ENCODE results near the gene PLSCR3. TPM values are rescaled to one million over a fixed set of nuclear protein-coding genes. Genes with fewer than 3 reads are reported as not detected.

Gene PLSCR3
- total RNA-seq, 1 experiment from 2014 or later, result 14.2 TPM

- Histone ChIP-seq H3K36me3 (no peaks in the 10 kb centered on the region), H3K27me3 (replicated peaks) (peaks cover 46% of the 10 kb centered on the region), H3K9me3 (replicated peaks) (no peaks in the 10 kb centered on the region), H3K27ac (no peak overlapping the region), H3K4me3 (no peak overlapping the region), H3K4me1 (replicated peaks) (peaks cover 34% of the 10 kb centered on the region)
- no peak for DNase-seq (ENCODE audit: low read depth in 1 of 2, low spot score in 2 of 2)
Measured at GRCh38 chr17:7435676-7436555, 41.6 kb upstream of the PLSCR3 start.

GRCh38 chr17:7432296-7432695, 38.0 kb upstream of the PLSCR3 start:
- no peak for DNase-seq (ENCODE audit: low read depth in 1 of 2, low spot score in 2 of 2)
- H3K4me1 ChIP-seq (replicated peaks), result peaks cover 21% of the 10 kb centered on the region
- no peak overlapping the region for H3K27ac ChIP-seq
- no peaks in the 10 kb centered on the region for H3K9me3 ChIP-seq (replicated peaks)
- no peak overlapping the region for H3K4me3 ChIP-seq
- H3K27me3 ChIP-seq (replicated peaks), result 0 out of 2 replicates have a peak, but pooled peaks cover 13% of the 10 kb centered on the region
- H3K36me3 ChIP-seq, result no peaks in the 10 kb centered on the region

GRCh38 chr17:7431231-7431630, 36.9 kb upstream of the PLSCR3 start:
- H3K4me1 ChIP-seq (replicated peaks), result peaks cover 10% of the 10 kb centered on the region

GRCh38 chr17:7429722-7430121, 35.4 kb upstream of the PLSCR3 start:
- no peak for DNase-seq (ENCODE audit: low read depth in 1 of 2, low spot score in 2 of 2)
- Histone ChIP-seq H3K36me3 (no peaks in the 10 kb centered on the region), H3K27me3 (replicated peaks) (no peaks in the 10 kb centered on the region), H3K4me3 (no peak overlapping the region), H3K9me3 (replicated peaks) (no peaks in the 10 kb centered on the region), H3K27ac (no peak overlapping the region), H3K4me1 (replicated peaks) (no peaks in the 10 kb centered on the region)

More at GRCh38 chr17:7431231-7431630, 36.9 kb upstream of the PLSCR3 start:
- no peaks in the 10 kb centered on the region for H3K9me3 ChIP-seq (replicated peaks)
- DNase-seq (ENCODE audit: low read depth in 1 of 2, low spot score in 2 of 2), result no peak
- 0 out of 2 replicates have a peak, but pooled peaks cover 4% of the 10 kb centered on the region for H3K27me3 ChIP-seq (replicated peaks)
- H3K27ac ChIP-seq, result no peak overlapping the region
- H3K36me3 ChIP-seq, result no peaks in the 10 kb centered on the region
- H3K4me3 ChIP-seq, result no peak overlapping the region

- DNase-seq (ENCODE audit: low read depth in 1 of 2, low spot score in 2 of 2), result no peak
- H3K4me1 ChIP-seq (replicated peaks), result no peaks in the 10 kb centered on the region
- H3K4me3 ChIP-seq, result no peak within 1 kb of the TSS
- no peaks in the 10 kb centered on the region for H3K9me3 ChIP-seq (replicated peaks)
- no peaks in the 10 kb centered on the region for H3K36me3 ChIP-seq
- H3K27me3 ChIP-seq (replicated peaks), result no peaks in the 10 kb centered on the region
- no peak within 1 kb of the TSS for H3K27ac ChIP-seq
Measured at GRCh38 chr17:7428557-7428956, 34.2 kb upstream of the PLSCR3 start, which contains the start of gene SPEM3. TSS of gene SPEM3 (plus strand) at chr17:7428857. CDS start at chr17:7428903, 46 bp downstream.

- DNase-seq (ENCODE audit: low read depth in 1 of 2, low spot score in 2 of 2), result no peak
- Histone ChIP-seq H3K9me3 (replicated peaks) (no peaks in the 10 kb centered on the region), H3K4me1 (replicated peaks) (no peaks in the 10 kb centered on the region), H3K27ac (no peak overlapping the region), H3K36me3 (no peaks in the 10 kb centered on the region), H3K4me3 (no peak overlapping the region), H3K27me3 (replicated peaks) (no peaks in the 10 kb centered on the region)
Measured at GRCh38 chr17:7427549-7427948, 33.2 kb upstream of the PLSCR3 start.

GRCh38 chr17:7426896-7427489, 32.7 kb upstream of the PLSCR3 start:
- H3K4me1 ChIP-seq (replicated peaks), result no peaks in the 10 kb centered on the region
- H3K27me3 ChIP-seq (replicated peaks), result no peaks in the 10 kb centered on the region
- DNase-seq (ENCODE audit: low read depth in 1 of 2, low spot score in 2 of 2), result no peak
- H3K9me3 ChIP-seq (replicated peaks), result no peaks in the 10 kb centered on the region
- no peak overlapping the region for H3K27ac ChIP-seq
- H3K4me3 ChIP-seq, result no peak overlapping the region
- no peaks in the 10 kb centered on the region for H3K36me3 ChIP-seq

GRCh38 chr17:7426203-7426863, 32.0 kb upstream of the PLSCR3 start:
- no peaks in the 10 kb centered on the region for H3K9me3 ChIP-seq (replicated peaks)
- no peaks in the 10 kb centered on the region for H3K36me3 ChIP-seq
- H3K4me3 ChIP-seq, result no peak overlapping the region
- no peak for DNase-seq (ENCODE audit: low read depth in 1 of 2, low spot score in 2 of 2)
- H3K4me1 ChIP-seq (replicated peaks), result no peaks in the 10 kb centered on the region
- H3K27ac ChIP-seq, result no peak overlapping the region
- H3K27me3 ChIP-seq (replicated peaks), result no peaks in the 10 kb centered on the region

GRCh38 chr17:7425756-7426155, 31.4 kb upstream of the PLSCR3 start:
- no peaks in the 10 kb centered on the region for H3K27me3 ChIP-seq (replicated peaks)
- no peaks in the 10 kb centered on the region for H3K4me1 ChIP-seq (replicated peaks)
- no peaks in the 10 kb centered on the region for H3K36me3 ChIP-seq
- no peak overlapping the region for H3K4me3 ChIP-seq
- H3K27ac ChIP-seq, result no peak overlapping the region
- no peaks in the 10 kb centered on the region for H3K9me3 ChIP-seq (replicated peaks)
- DNase-seq (ENCODE audit: low read depth in 1 of 2, low spot score in 2 of 2), result no peak

GRCh38 chr17:7425316-7425715, 31.0 kb upstream of the PLSCR3 start, which contains the start of gene SPEM2:
TSS of gene SPEM2 (plus strand) at chr17:7425616. CDS start at chr17:7425689, 73 bp downstream.
- Histone ChIP-seq H3K27me3 (replicated peaks) (no peaks in the 10 kb centered on the region), H3K4me1 (replicated peaks) (no peaks in the 10 kb centered on the region), H3K4me3 (no peak within 1 kb of the TSS), H3K27ac (no peak within 1 kb of the TSS), H3K9me3 (replicated peaks) (no peaks in the 10 kb centered on the region), H3K36me3 (no peaks in the 10 kb centered on the region)
- DNase-seq (ENCODE audit: low read depth in 1 of 2, low spot score in 2 of 2), result no peak

GRCh38 chr17:7423679-7424078, 29.4 kb upstream of the PLSCR3 start:
- no peaks in the 10 kb centered on the region for H3K4me1 ChIP-seq (replicated peaks)
- no peaks in the 10 kb centered on the region for H3K9me3 ChIP-seq (replicated peaks)
- DNase-seq (ENCODE audit: low read depth in 1 of 2, low spot score in 2 of 2), result no peak

GRCh38 chr17:7421186-7421585, 26.9 kb upstream of the PLSCR3 start:
- no peaks in the 10 kb centered on the region for H3K9me3 ChIP-seq (replicated peaks)
- H3K36me3 ChIP-seq, result no peaks in the 10 kb centered on the region
- H3K4me1 ChIP-seq (replicated peaks), result no peaks in the 10 kb centered on the region
- no peak overlapping the region for H3K27ac ChIP-seq
- H3K4me3 ChIP-seq, result no peak overlapping the region
- no peak for DNase-seq (ENCODE audit: low read depth in 1 of 2, low spot score in 2 of 2)
- H3K27me3 ChIP-seq (replicated peaks), result no peaks in the 10 kb centered on the region

More at GRCh38 chr17:7423679-7424078, 29.4 kb upstream of the PLSCR3 start:
- no peaks in the 10 kb centered on the region for H3K36me3 ChIP-seq
- H3K4me3 ChIP-seq, result no peak overlapping the region
- no peak overlapping the region for H3K27ac ChIP-seq
- H3K27me3 ChIP-seq (replicated peaks), result no peaks in the 10 kb centered on the region

GRCh38 chr17:7419819-7420610, 25.7 kb upstream of the PLSCR3 start, which contains the start of gene SPEM1:
TSS of gene SPEM1 (plus strand) at chr17:7420324. CDS start at chr17:7420385, 61 bp downstream.
- H3K4me3 ChIP-seq, result no peak within 1 kb of the TSS
- H3K9me3 ChIP-seq (replicated peaks), result no peaks in the 10 kb centered on the region
- H3K4me1 ChIP-seq (replicated peaks), result no peaks in the 10 kb centered on the region
- no peak for DNase-seq (ENCODE audit: low read depth in 1 of 2, low spot score in 2 of 2)
- H3K36me3 ChIP-seq, result no peaks in the 10 kb centered on the region
- no peak within 1 kb of the TSS for H3K27ac ChIP-seq
- H3K27me3 ChIP-seq (replicated peaks), result no peaks in the 10 kb centered on the region

Data from SJSA1 (cell line).